Liver (tissue), 3 donors: ENCODE results near the gene BSN.
"Not testable (repeated sequence)": the region's sequence is repeated elsewhere in the genome, so short reads cannot be mapped to it uniquely, and the experiment has no call there.

Source experiments
- ATF3 ChIP-seq: IDR thresholded peaks from 2 replicates; pipeline ENCODE4 v1.6.1; 2016; ENCODE audit warnings: antibody characterized with exemption
- CTCF ChIP-seq: fragments of 150-350 bp; IDR thresholded peaks from 2 replicates; pipeline ENCODE4 v1.5.1; 2017; ENCODE audit warnings: improper control_type of control experiment, low read depth, low read length; ENCODE audit not compliant: missing input control
- EGR1 ChIP-seq, 2 donors: IDR thresholded peaks; 2 replicates each; pipeline ENCODE4 v1.6.1; 2016 to 2018; ENCODE audit warnings: antibody characterized with exemption in 2 of 2, low read depth in 2 of 2
- FOXA1 ChIP-seq: IDR thresholded peaks from 2 replicates; pipeline ENCODE4 v1.6.1; 2016; ENCODE audit warnings: antibody characterized with exemption
- GABPA ChIP-seq, 2 donors: IDR thresholded peaks in 1 of 2; conservative IDR thresholded peaks in 1 of 2; 2 replicates each; pipeline ENCODE4 v1.6.1; 2016; ENCODE audit warnings: antibody characterized with exemption in 2 of 2, mild to moderate bottlenecking in 1 of 2, moderate library complexity in 1 of 2
- JUND ChIP-seq, 2 donors: IDR thresholded peaks; 2 replicates each; pipeline ENCODE4 v1.6.1; 2016; ENCODE audit warnings: antibody characterized with exemption in 2 of 2
- NR2F2 ChIP-seq: IDR thresholded peaks from 2 replicates; pipeline ENCODE4 v1.6.1; 2016; ENCODE audit warnings: antibody characterized with exemption
- REST ChIP-seq: IDR thresholded peaks from 2 replicates; pipeline ENCODE4 v1.6.1; 2016; ENCODE audit warnings: antibody characterized with exemption, mild to moderate bottlenecking
- TAF1 ChIP-seq: conservative IDR thresholded peaks from 2 replicates; pipeline ENCODE4 v1.6.1; 2016; ENCODE audit warnings: antibody characterized with exemption, mild to moderate bottlenecking
- TF ChIP-seq, protein P1 (sequence below): IDR thresholded peaks from 2 replicates; pipeline ENCODE4 v1.6.1; 2016; ENCODE audit warnings: antibody characterized with exemption
- TF ChIP-seq, protein P2 (sequence below): IDR thresholded peaks from 2 replicates; pipeline ENCODE4 v1.6.1; 2016; ENCODE audit warnings: antibody characterized with exemption
- donor health status: healthy.
- donor health status: healthy.

- not testable (repeated sequence) for TF ChIP-seq CTCF; JUND (IDR thresholded peaks at IDR 0.05); GABPA (IDR thresholded peaks at IDR 0.05 in 1 of 2, conservative IDR thresholded peaks at IDR 0.05 in 1 of 2); NR2F2; EGR1 (IDR thresholded peaks at IDR 0.05; ENCODE audit: low read depth in 2 of 2); TAF1; ATF3; REST; FOXA1
- TF ChIP-seq, protein P1, sequence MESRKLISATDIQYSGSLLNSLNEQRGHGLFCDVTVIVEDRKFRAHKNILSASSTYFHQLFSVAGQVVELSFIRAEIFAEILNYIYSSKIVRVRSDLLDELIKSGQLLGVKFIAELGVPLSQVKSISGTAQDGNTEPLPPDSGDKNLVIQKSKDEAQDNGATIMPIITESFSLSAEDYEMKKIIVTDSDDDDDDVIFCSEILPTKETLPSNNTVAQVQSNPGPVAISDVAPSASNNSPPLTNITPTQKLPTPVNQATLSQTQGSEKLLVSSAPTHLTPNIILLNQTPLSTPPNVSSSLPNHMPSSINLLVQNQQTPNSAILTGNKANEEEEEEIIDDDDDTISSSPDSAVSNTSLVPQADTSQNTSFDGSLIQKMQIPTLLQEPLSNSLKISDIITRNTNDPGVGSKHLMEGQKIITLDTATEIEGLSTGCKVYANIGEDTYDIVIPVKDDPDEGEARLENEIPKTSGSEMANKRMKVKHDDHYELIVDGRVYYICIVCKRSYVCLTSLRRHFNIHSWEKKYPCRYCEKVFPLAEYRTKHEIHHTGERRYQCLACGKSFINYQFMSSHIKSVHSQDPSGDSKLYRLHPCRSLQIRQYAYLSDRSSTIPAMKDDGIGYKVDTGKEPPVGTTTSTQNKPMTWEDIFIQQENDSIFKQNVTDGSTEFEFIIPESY, result not testable (repeated sequence)
- TF ChIP-seq, protein P2, sequence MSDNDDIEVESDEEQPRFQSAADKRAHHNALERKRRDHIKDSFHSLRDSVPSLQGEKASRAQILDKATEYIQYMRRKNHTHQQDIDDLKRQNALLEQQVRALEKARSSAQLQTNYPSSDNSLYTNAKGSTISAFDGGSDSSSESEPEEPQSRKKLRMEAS, result not testable (repeated sequence)
Observed at GRCh38 chr3:49687424-49687795, 133.1 kb downstream of the BSN start.
